ENCODE results near the gene GRIK3.
"Not testable (repeated sequence)": the region's sequence is repeated elsewhere in the genome, so short reads cannot be mapped to it uniquely, and the experiment has no call there.

GRIK3 gene

DNA sequence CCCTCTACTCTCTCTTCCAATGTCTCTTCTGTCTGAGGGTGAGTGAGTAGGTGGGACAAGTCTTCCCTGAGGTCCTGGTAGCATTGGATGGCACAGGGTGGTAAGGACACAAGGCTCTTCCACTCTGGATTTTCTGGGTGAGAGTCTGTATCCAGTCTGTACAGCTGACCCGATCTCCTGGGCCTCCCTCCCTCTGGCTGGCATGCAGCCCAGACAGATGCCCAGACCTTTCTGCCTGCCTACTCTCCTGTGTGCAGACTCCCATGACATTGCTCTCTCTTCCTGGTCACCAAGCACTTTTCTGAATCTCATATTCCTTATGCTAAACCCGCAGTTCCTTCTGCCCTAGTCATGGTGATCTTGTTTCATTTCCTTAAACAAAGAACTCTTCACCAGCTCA is 100.3 kb downstream of the GRIK3 start:
- no peak for DNase-seq

DNA sequence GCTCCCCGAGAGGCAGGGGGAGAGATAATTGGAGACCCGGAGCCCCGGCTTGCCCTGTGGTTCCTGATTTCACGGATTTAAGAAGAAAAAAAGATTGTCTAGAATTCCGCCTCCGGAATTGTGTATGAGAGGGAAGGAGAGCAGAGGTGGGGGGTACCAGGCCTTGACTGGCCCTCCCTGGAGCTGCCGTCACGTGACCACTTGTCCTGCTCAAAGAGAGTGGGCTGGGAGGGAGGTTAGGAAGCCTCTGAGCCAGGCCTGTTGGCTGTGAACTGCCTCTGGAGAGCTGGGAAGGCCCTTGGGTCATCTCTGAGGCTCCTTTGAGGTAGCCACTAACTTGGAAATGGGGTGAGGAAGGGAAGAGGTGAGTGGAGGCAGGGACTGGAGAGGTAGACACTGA is 106.5 kb downstream of the GRIK3 start:
- no peak for DNase-seq

DNA sequence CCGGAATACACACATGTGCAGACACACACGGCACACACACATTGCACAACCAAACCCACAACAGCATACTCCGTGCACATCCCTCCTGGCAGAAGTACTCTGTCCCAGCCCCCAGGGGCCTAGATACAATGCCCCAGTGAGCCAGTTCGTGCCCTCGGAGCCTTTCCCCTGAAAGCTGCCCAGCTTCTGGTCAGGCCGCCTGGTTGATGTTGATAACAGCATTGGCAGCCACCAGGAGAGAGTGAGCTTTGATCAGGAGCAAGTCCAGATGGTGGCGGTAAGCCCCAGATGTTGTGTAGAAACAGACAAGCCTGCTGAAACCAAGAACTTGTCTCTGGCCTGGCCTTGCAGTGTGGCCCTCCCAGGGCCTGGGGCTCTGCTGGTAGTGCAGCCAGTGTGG is 109.1 kb downstream of the GRIK3 start:
- no peak for DNase-seq

DNA sequence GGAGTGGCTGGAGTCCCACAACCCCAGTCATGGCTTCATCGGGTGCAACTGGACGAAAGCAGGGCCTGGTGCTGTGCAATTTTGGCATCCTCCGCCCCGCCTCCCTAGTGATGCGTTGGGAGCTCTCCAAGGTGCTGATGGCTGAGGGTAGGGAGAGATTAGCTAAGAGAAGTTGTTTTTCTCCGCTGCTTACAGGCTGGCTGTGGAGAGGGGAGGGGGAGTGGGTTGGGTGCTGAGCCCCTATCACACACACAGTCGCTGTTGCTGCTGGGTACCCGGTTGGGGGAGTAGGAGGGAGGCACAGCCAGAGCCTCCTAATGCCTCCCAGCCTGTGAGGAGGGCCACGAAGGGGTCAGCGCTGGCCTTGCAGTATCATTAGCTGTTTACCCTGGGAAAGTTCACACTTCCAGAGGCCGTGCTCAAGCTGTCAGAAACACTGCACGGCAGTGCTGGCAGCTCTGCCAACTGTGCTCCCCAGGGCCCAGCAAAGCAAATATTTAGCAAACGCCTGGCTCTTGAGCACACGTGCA is 110.0 kb downstream of the GRIK3 start:
- no peak for DNase-seq

DNA sequence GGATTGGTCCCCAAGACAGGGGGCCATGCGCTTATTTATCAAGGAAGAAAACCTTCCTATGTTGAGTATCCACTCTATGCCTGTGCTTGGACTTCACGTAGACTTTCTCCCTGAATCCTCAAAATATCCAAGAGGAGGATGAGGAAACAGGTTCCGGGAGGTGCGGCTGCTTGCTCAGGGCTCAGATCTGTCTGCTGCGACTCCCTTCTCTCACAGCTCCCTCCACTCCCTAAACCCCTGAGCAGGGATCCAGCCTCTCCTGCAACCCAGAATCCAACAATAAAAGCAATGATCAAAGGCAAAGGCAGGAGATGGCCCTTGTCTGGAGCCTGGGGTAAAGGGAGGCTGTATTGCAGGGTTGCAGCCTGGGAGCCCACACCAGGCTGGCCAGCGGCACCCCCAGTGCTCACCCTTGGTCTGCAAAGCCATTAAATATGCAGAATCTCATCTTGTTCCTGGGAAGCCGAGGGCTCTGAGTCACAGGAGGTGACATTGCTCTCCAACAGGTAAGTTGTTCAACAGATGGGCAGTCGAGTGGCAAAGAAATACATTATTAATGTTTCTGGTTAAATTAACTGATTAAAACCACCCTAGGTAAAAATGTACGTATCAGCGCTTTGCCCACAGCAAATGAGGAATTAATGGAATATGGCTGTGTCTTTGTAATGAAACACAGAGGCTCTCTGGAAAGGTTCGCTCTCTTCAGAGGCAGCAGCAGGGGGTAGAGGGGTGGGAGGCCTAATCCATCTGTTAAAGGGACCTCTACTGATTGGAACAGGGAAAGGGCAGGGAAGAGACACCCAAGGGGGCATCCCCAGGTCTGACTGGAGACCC is 111.5 kb downstream of the GRIK3 start:
- no peak for DNase-seq

DNA sequence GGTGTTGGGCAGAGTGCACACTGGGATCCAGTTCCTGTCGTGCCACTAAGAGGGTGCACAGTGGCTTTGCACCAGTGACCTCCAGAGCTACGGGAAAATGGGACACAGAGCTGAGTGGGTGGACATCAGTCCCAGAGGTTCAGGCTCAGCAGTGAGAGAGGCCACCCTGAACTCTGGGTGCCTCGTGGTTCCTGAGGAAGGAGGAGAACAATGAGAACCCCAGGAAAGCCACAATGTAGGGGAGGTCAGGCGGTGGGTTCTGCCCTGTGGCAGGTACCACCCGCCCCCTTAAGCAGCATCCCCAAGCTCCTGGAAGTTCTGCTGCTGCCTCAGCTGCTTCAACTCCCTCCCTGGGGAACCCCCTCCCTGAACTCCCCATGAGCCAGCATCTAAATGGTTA is 112.2 kb downstream of the GRIK3 start:
- no peak for DNase-seq

DNA sequence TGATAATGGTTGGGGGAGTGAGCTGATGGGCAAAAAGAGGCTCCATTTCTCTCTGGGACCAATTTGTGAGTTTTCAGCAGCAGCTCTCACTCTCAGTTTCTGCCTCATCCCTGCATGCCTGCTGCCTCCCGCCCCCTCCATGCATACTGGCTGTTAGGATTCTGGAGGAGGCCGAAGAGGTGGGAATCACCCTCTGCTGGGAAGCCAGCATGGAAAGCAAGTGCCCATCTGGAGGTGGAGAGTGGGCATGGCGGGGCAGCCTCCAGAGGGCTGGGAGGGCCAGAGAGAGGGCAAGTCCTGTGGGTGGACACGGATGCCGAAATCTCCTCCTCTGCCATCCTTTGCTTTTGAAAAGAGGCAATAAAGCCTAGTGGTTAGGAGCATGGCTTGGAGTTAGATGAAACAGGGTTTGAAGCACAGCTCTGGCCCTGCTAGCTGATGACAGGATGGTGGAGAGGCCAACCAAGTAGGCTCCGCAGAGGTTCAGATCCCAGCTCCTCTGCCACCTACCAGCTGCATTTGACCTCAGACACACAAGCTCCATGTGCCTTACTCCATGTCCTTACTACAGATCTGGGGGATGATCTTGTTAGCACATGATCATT is 113.4 kb downstream of the GRIK3 start:
- DNase-seq = no peak

DNA sequence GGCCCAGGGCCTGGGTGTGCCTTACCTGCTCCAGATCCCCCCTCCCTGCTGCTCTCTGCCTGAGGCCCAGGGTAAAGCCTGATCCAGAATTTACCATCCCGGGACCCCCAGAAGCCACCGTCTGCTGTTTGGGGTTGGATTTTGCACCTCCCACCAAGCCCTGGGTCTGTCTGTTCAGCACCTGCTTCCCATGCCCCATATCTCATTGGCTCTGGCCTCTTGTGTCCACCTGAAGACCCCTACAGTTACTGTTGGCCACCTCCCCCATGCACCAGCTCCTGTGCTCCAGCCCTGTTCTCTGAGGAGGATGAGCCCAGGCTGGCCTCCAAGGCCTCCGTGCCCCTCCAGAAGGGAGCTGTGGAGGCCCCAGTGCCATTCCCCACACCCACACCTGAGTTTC is 113.9 kb downstream of the GRIK3 start:
- DNase-seq = no peak

DNA sequence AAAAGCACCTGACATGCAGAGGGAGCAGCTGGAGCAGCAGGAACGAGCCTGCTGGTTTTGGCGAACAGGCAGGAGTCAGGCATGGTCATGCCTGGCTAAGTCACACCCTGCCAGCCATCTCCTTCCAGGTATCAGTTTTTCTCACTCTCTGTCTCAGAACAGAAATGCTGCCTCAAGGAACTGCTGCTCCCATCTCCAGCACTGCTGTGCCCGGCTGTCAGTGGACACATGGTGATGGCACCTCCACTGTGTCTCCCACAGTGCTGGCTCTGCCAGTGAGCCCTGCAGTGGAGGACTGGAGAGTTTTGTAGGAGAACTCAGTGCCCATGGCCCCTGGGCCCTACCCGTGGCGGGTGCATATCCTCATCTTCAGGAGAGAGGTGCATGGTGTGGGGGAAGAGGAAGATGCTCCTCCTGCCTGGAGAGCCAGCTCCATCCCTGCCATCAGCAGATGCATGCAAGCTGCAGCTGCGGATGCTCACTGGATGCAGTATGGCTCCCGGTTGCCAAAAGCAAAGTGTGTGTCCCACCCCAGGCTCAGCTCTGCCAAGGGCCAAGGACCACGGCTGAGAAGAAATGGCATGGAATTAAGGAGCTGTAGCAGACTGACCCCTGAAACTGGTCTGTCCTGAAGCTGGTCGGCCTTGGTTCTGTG is 114.7 kb downstream of the GRIK3 start:
- DNase-seq = no peak

DNA sequence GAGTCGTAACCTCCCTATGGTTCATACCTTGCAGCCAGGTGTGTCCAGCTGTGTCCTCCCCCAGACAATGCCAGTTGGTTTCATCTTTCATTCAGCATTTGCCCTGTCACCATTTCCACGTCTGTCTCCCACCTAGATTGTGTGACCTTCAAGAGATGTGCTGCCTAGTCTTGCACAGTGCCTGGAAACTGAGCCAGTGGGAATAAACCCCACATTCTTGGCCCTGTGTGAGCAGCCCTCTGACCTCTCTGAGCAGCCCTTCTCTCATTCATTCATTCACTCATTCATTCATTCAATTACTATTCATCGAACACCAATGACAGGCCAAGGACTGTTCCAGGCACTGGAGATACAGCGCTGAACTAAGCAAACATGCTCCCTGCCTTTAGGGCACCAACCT is 115.7 kb downstream of the GRIK3 start:
- no peak for DNase-seq

DNA sequence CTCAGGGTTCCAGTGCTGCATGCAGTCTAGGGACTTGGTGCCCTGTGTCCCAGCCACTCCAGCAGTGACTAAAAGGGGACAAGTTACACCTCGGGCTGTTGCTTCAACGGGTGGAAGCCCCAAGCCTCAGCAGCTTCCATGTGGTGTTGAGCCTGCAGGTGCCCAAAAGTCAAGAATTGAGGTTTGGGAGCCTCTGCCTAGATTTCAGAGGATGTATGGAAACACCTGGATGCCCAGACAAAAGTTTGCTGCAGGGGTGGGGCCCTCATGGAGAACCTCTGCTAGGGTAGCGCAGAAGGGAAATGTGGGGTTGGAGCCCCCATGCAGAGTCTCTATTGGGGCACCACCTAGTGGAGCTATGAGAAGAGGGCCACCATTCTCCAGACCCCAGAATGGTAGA is 117.8 kb downstream of the GRIK3 start:
- not testable (repeated sequence) for DNase-seq

DNA sequence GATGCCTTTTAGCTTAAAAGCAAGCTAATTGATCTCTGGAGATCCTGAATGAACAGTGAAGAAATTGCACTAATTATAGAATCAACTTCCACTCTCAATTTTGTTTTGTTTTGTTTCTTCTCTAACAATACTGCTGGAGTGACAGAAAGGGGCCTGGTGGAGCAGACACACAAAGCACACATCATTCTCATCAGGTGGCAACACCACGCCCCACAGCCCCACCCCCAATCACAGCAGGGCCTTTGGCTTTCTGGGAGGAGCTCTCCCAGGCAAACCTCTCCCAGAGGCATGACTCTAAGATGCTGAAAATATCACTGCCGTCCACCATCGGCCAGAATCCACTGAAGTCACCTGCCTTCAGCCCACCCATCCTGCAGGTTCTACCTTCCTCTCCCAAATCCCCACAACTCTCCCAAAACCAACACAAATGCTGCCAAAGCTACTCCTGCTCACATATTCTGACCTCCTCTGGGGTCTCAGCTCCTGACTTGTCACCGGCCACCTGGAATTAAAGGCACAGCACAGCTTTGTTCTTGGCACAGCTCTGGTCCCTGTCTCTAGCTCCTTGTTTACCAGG is 120.7 kb downstream of the GRIK3 start:
- DNase-seq = no peak

DNA sequence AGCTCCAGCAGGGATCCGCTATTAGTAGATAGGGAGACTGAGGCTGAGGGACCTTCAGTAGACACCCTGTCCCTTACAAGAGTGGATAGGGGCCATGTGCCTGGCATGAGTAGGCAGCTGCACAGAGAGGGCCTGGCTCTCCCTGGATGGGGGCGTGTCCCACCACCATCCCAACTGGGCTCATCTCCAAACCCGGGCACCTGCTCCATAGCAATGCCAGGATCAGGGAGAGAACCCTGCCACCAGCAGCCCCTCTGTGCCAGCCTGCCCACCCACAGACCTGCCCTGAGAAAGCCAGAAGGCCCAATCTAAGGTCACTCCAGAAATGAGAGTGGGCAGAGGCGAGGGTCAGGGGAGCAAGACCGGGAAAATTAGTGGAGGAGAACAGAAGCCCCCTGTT is 121.3 kb downstream of the GRIK3 start:
- no peak for DNase-seq

DNA sequence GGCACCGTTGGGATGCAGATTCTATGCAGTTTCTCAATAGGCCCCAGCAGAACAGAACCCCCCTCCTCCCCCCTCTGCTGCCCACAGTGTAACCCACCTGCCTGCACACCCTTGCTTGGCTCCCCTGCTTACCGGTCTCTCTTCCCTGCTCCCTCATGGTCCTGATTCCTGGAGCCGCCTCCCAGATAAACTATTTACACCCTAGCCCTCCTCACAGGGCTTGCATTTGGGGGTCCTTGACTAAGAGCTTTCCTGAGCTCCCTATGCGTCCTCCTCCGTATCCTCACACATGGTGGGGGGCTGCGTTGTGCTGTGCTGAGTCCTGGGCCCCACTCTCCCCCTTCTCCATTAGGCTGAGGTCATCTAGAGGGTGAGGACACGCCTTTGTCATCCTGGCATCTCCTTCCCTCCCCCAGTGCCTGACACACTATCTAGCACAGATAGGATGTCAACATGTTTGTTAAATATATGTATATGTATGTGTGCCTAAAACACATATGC is 121.9 kb downstream of the GRIK3 start:
- DNase-seq = no peak

DNA sequence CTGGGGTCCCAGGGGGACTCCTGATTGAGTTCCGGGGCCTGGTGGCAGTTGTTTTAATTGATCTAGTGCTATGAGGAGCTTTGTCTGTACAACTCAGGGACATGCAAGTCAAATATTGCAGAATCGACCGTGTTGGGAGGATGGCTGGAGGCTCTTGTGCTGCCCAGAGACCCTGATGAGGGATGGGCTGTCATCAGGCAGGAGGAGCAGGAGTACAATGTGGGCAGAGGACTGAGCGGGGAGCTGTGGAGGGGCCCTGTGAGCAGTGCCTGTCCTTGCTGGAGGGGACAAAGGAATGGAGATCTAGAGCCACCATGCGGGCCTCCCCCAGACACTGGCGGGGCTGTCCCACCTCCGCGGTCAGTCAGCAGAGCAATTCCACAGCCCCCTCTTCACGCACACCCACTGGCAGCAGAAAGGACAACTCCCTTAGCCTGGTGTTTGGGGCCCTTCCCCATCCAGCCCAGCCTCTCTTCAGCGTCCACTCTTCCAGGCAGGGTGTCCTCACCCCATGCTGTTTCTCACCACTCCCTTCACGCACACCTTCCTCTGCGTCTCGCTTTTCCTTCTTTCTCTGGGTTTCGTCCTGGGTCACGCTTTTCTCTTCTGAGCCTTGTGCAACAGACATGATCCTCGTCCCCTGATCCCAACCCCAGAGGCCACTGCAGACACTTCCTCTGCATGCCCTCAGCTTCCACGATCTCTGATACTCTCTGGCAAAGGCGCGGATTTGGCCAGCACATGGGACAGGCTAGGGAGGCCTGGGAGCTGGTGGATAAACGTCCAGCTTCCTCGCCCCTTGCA is 122.6 kb downstream of the GRIK3 start:
- no peak for DNase-seq

DNA sequence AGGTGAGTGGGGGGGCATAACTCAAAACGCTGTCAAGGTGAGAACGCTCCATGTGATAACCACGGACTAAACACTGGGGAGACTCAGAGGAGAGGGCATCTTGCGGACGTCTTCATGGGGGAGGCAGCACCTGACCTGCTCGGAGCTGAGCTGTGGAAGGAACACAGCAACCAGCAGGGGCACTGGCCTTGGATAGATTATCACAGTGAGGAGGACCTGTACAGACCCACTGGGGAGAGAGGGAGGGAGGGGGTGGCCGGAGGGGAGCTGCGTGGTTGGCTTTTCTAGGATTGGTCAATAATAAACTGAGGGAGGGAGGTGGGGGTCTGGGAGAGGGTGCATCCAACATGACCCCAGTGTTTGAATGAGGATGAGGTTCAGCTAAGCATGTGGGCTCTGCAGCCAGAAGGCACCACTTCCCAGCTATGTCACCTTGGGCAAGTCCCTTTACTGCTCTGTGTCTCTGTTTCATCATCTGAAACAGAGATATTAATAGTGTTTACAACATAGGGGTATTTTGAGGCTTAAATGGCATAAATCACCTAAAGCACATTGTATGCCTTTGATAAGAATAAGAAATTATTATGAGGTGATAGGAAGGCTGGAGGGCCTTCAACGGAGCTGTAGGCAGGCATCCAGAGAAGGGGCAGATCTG is 123.3 kb downstream of the GRIK3 start:
- no peak for DNase-seq

DNA sequence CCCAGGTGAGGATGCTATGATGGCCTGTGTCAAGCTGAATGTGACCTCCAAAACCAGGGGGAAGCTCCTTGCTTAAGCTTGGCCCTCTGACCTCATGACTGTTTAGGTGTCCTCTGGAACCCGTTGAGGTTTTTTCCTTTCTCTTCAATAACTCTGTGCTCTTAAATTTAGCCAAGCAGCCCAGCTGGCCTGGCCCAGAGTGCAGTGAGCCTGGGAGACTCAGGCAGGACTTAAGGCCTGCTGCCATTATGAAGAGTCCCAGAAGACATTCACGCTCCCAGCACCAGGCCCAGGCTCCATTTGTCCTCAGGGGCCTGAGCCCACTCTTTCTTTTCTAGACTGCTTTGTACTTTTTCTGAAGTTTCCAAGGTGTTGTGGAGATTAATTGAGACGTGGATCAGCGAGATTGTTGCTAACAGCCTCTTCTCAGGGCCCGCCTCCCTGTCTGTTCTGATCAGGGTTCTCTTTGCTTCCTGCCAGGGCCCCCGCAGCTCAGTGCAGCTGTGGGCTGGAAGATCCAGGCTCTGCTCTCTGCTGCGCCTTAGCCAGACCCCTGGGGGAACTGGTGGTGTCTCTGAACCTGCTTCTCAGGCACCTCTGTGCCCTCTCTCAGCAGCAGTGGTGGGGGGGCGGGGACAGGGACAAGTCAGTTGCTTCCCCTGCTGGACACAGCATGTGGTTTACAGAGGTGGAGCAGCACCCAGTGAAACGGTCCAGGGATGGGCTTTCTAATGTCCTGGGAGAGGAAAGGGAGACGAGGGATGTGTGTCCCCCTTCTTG is 124.2 kb downstream of the GRIK3 start:
- no peak for DNase-seq

DNA sequence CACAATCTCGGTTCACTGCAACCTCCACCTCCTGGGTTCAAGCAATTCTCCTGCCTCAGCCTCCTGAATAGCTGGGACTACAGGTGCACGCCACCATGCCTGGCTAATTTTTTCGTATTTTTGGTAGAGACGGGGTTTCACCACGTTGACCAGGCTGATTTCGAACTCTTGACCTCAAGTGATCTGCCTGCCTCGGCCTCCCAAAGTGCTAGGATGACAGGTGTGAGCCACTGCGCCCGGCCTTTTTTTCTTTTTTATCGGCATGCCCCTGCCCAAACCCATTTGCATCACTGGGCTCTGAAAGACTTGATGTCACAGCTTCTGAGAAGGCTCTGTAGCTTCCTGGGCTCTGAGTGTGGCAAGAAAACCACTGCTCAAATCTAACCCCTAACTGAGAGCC is 125.0 kb downstream of the GRIK3 start:
- not testable (repeated sequence) for DNase-seq

DNA sequence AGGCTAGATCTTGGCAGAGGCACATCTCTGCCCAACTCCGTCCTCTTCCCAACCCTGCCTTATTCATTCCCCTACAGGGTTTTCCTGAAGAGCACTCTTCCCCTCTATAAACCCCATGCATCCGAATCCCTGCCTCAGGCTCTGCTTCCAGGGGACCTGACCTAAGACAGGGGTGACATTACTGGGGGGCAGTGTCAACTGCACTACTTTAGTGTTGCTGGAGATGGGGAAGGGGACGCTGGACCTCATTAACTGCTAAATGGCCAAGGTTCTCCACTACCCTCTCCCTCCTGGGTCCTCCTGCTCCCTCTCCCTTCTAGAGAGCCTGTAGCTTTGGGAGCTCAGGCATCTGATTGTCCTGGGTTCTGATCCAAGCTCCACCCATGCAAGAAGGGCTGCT is 126.2 kb downstream of the GRIK3 start:
- no peak for DNase-seq

DNA sequence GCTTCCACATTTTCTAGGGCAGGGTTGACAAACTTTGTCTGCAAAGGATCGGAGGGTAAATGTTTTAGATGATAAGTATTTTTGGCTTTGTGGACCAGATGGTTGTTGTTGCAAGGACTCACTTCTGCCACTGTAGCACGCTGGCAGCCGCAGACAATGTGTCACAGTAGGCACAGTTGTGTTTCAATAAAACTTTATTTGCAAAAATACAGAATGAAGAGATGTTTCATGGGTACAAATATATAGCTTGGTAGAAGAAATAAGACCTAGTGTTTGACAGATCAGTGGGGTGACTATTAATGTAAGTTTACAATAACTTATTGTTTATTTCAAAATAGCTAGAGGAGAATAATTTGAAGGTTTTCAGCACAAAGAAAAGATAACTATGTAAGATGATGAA is 127.8 kb downstream of the GRIK3 start:
- no peak for DNase-seq

DNA sequence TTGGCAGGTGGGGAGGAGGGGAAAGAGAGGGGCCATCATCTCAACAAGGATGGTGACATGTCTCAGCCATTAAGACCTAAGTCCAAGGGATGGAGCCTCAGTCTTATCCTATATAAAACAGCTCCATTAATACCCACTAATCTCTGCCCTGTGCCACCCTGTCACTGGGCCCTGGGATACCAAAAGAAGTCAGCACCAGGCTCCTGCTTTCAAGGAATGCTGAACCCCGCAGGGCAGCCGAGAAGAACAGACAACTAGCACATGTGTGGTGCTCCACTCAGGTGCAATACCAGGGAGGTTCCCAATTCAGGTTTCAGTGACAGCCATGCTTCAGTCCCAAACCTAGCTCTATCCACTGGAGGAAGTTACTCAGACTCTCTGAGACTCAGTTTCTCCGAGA is 128.4 kb downstream of the GRIK3 start:
- DNase-seq = no peak
